GM12891 (cell line): Measurements from ENCODE around the gene LGR6.

Experiments
- POLR2A ChIP-seq: IDR thresholded peaks from 2 replicates; pipeline ENCODE4 v1.6.1; 2011; ENCODE audit warnings: low read depth, low read length, control low read depth
- POLR2AphosphoS5 ChIP-seq: IDR thresholded peaks from 2 replicates; pipeline ENCODE4 v1.6.1; 2011; ENCODE audit warnings: low read depth, low read length, control low read depth
- POU2F2 ChIP-seq: IDR thresholded peaks from 2 replicates; pipeline ENCODE4 v1.6.1; 2011; ENCODE audit warnings: low read depth, mild to moderate bottlenecking, control low read depth, low read length, moderate library complexity
- SPI1 ChIP-seq: IDR thresholded peaks from 2 replicates; pipeline ENCODE4 v1.6.1; 2011; ENCODE audit warnings: low read depth, low read length, control low read depth
- TAF1 ChIP-seq: IDR thresholded peaks from 2 replicates; pipeline ENCODE4 v1.6.1; 2011; ENCODE audit warnings: low read depth, low read length, control low read depth

DNA sequence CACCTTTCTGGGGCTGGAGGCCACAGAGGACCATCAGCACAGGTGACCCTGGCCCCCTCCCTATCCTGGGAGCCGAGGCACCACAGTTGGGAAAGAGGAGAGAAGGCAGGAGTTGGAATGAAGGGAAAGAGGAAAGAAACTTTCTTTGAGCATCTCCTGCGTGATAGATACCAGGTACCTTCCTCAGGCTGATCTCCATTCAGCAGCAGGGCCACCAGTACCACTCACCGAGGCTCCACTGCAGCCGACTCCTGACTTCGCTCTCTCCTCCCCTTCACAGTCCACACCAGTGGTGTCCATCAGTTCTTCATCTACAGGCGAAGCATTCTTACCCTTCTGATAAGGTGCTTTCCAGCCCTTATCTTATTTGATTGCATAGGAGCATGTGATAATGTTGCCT lies 55.3 kb downstream of the LGR6 start:
- TF ChIP-seq POLR2AphosphoS5, result no peak
- no peak for TF ChIP-seq POLR2A
- no peak for TF ChIP-seq POU2F2
- no peak for TF ChIP-seq TAF1
- TF ChIP-seq SPI1, result no peak
